ENCODE results near the gene ILF2. TPM values are rescaled to one million over a fixed set of nuclear protein-coding genes. Genes with fewer than 3 reads are reported as not detected.
"Not testable (repeated sequence)": the region's sequence is repeated elsewhere in the genome, so short reads cannot be mapped to it uniquely, and the experiment has no call there.

ILF2 gene
- total RNA-seq, 4 donors from 2014 or later, result 52.1 to 99.2 (median 79.3) TPM

GRCh38 chr1:153677718-153678518, 7.1 kb upstream of the ILF2 start:
- H3K27ac ChIP-seq, result peak overlapping the region in 3 of 4 donors; percentile 73 to 82 (median 76)
- 0 to 2% methylated on average over 6 to 12 of the region's 29 CpGs for WGBS, 2 donors (ENCODE audit: low coverage in 1 of 2)
- peaks cover 25% of the 10 kb centered on the region for H3K27me3 ChIP-seq
- peaks cover 0 to 31% (median 7%) of the 10 kb centered on the region in 3 donors for H3K4me1 ChIP-seq
- TF ChIP-seq CTCF (IDR thresholded peaks at IDR 0.05) (peak in 3 of 4 experiments; percentile 81 to 95 (median 82)), POLR2AphosphoS5 (IDR thresholded peaks at IDR 0.05) (no peak)
- H3K9me3 ChIP-seq, result no peaks in the 10 kb centered on the region
- peak; percentile 52 for ATAC-seq
- H3K4me3 ChIP-seq, result peak overlapping the region; percentile 36 to 72
- H3K36me3 ChIP-seq, result peaks cover 0 to 8% of the 10 kb centered on the region in 2 donors

GRCh38 chr1:153673511-153673910, 2.7 kb upstream of the ILF2 start:
- Histone ChIP-seq H3K4me3 (no peak overlapping the region), H3K9me3 (no peaks in the 10 kb centered on the region), H3K36me3 (peaks cover 0 to 9% of the 10 kb centered on the region in 2 donors), H3K27ac (no peak overlapping the region), H3K27me3 (peaks cover 6% of the 10 kb centered on the region), H3K4me1 (peaks cover 4 to 38% (median 5%) of the 10 kb centered on the region in 3 donors)
- WGBS, 2 donors (ENCODE audit: low coverage in 1 of 2), result 74 to 90% methylated on average over 1 to 2 of the region's 2 CpGs
- TF ChIP-seq POLR2AphosphoS5 (IDR thresholded peaks at IDR 0.05), result no peak
- no peak for TF ChIP-seq EP300 (IDR thresholded peaks at IDR 0.05)
- TF ChIP-seq CTCF (IDR thresholded peaks at IDR 0.05), result no peak
- no peak for TF ChIP-seq POLR2A (IDR thresholded peaks at IDR 0.05)
- no peak for ATAC-seq

GRCh38 chr1:153671628-153672353, 998 bp upstream of the ILF2 start:
- peak in 2 of 4 experiments; percentile 16 to 22 for TF ChIP-seq CTCF (IDR thresholded peaks at IDR 0.05)
- WGBS, 2 donors (ENCODE audit: low coverage in 1 of 2), result 6 to 11% methylated on average over 23 to 28 of the region's 28 CpGs
- H3K27ac ChIP-seq, result peak overlapping the region; percentile 85 to 90 (median 88)
- not testable (repeated sequence) for ATAC-seq, H3K27me3 ChIP-seq, H3K9me3 ChIP-seq
- peaks cover 0 to 26% of the 10 kb centered on the region in 2 donors for H3K36me3 ChIP-seq
- H3K4me3 ChIP-seq, result peak overlapping the region; percentile 52 to 80
- H3K4me1 ChIP-seq, result peaks cover 0 to 32% (median 5%) of the 10 kb centered on the region in 3 donors

- H3K4me1 ChIP-seq, result peaks cover 0 to 32% (median 5%) of the 10 kb centered on the region in 3 donors
- peak overlapping the region; percentile 19 to 90 (median 86) for H3K27ac ChIP-seq
- H3K4me3 ChIP-seq, result peak overlapping the region; percentile 68 to 80
- peaks cover 3 to 41% of the 10 kb centered on the region in 2 donors for H3K36me3 ChIP-seq
- no peaks in the 10 kb centered on the region for H3K27me3 ChIP-seq
- 1% methylated on average over 11 to 14 of the region's 22 CpGs for WGBS, 2 donors (ENCODE audit: low coverage in 1 of 2)
- no peaks in the 10 kb centered on the region for H3K9me3 ChIP-seq
- peak; percentile 0 for ATAC-seq
- TF ChIP-seq CTCF (IDR thresholded peaks at IDR 0.05) (no peak), POLR2AphosphoS5 (IDR thresholded peaks at IDR 0.05) (no peak), POLR2A (IDR thresholded peaks at IDR 0.05) (no peak), EP300 (IDR thresholded peaks at IDR 0.05) (no peak)
Measured at GRCh38 chr1:153670257-153670858, 435 bp downstream of the ILF2 start.

Measured in gastroesophageal sphincter (tissue), 4 donors.